GM23248 (cell line): ENCODE measurements around the gene TIMM44. TPM values are rescaled to one million over a fixed set of nuclear protein-coding genes. Genes with fewer than 3 reads are reported as not detected.

Experiments
- DNase-seq: peaks from one replicate; pipeline ENCODE4 v3.0.0-alpha.2; 2015
- H2AFZ ChIP-seq: fragments of 200-600 bp; sonication (generic); 2 replicates; pipeline ENCODE4 v1.6.1; 2016; ENCODE audit warnings: antibody characterized with exemption
- H3F3A ChIP-seq: fragments of 200-600 bp; sonication (generic); 2 replicates; pipeline ENCODE4 v1.6.1; 2016; ENCODE audit warnings: mild to moderate bottlenecking, antibody characterized with exemption, mixed run types; ENCODE audit not compliant: insufficient read depth
- H3K27ac ChIP-seq: fragments of 200-600 bp; sonication (generic); 2 replicates; pipeline ENCODE4 v1.5.1; 2016; ENCODE audit warnings: mild to moderate bottlenecking
- H3K27me3 ChIP-seq: fragments of 200-600 bp; sonication (generic); replicated peaks from 2 replicates; pipeline ENCODE4 v1.6.1; 2016; ENCODE audit warnings: mild to moderate bottlenecking; ENCODE audit not compliant: insufficient read depth
- H3K36me3 ChIP-seq: fragments of 200-600 bp; sonication (generic); 2 replicates; pipeline ENCODE4 v1.6.1; 2016; ENCODE audit warnings: low read depth, mild to moderate bottlenecking
- H3K4me1 ChIP-seq: fragments of 200-600 bp; sonication (generic); 2 replicates; pipeline ENCODE4 v1.6.1; 2016; ENCODE audit warnings: mild to moderate bottlenecking; ENCODE audit not compliant: insufficient read depth
- H3K4me2 ChIP-seq: fragments of 200-600 bp; sonication (generic); one replicate; pipeline ENCODE4 v1.6.1; 2016; ENCODE audit warnings: mild to moderate bottlenecking; ENCODE audit not compliant: unreplicated experiment
- H3K4me3 ChIP-seq: fragments of 200-600 bp; sonication (generic); 2 replicates; pipeline ENCODE4 v1.5.1; 2016; ENCODE audit warnings: mild to moderate bottlenecking
- H3K79me2 ChIP-seq: fragments of 200-600 bp; sonication (generic); 2 replicates; pipeline ENCODE4 v1.6.1; 2016; ENCODE audit warnings: mild to moderate bottlenecking; ENCODE audit not compliant: insufficient read depth
- H3K9ac ChIP-seq: fragments of 200-600 bp; sonication (generic); 2 replicates; pipeline ENCODE4 v1.6.1; 2016; ENCODE audit warnings: mild to moderate bottlenecking
- H3K9me2 ChIP-seq: fragments of 200-600 bp; sonication (generic); 2 replicates; pipeline ENCODE4 v1.6.1; 2016; ENCODE audit warnings: mixed run types, mild to moderate bottlenecking, moderate library complexity; ENCODE audit not compliant: insufficient read depth
- H3K9me3 ChIP-seq: fragments of 200-600 bp; sonication (generic); one replicate; pipeline ENCODE4 v1.6.1; 2017; ENCODE audit warnings: low read depth
- H4K20me1 ChIP-seq: fragments of 200-600 bp; sonication (generic); 2 replicates; pipeline ENCODE4 v1.6.0; 2016; ENCODE audit not compliant: insufficient read depth
- EZH2 ChIP-seq: fragments of 200-600 bp; sonication (generic); IDR thresholded peaks from 2 replicates; pipeline ENCODE4 v1.6.1; 2018; ENCODE audit warnings: antibody characterized with exemption, mild to moderate bottlenecking; ENCODE audit not compliant: insufficient read depth, poor library complexity, severe bottlenecking
- EZH2phosphoT487 ChIP-seq: fragments of 200-600 bp; sonication (generic); IDR thresholded peaks from 2 replicates; pipeline ENCODE4 v1.6.1; 2018; ENCODE audit warnings: antibody characterized with exemption, moderate library complexity, mild to moderate bottlenecking, low read depth; ENCODE audit not compliant: insufficient read depth
- WGBS, 2 experiments: methylation state at CpG; one replicate each; pipeline ENCODE4 v1.1.6; 2015 to 2017; ENCODE audit warnings: low lambda C conversion rate in 2 of 2, low coverage in 1 of 2; ENCODE audit errors: missing lambda C conversion rate in 2 of 2; 5-methylcytosine and 5-hydroxymethylcytosine counted together
- in situ Hi-C: fragments of 300-500 bp; cut with MboI; formaldehyde crosslinking; loops from 2 replicates; pipeline ENCODE4 v1.15.0; 2020
- polyA plus RNA-seq: library from polyadenylated mRNA; unstranded; fragments of >200 nt; fragmentation: Nextera tagmentation; extraction: Ambion mirVana; gene quantifications from 2 replicates; pipeline ENCODE4 v1.2.1, GENCODE V29; 2016
- total RNA-seq: library from RNA; depleted of rRNA; stranded (reverse); fragments of >200 nt; shearing (Covaris generic); gene quantifications from 2 replicates; pipeline ENCODE4 v1.2.3, GENCODE V29; 2014

Gene TIMM44
- total and polyA plus RNA-seq, 2 experiments from 2014 or later: 25.8 to 53.1 TPM

- Histone ChIP-seq H3K4me1 (peaks cover 5% of the 10 kb centered on the region; the same call in 1 of the 2 replicates), H4K20me1 (no peaks in the 10 kb centered on the region), H3K4me2 (peak overlapping the region; percentile 86), H3K9ac (peak overlapping the region; percentile 82), H3F3A (no peaks in the 10 kb centered on the region), H3K27me3 (no peaks in the 10 kb centered on the region), H3K79me2 (peaks cover 40% of the 10 kb centered on the region), H3K36me3 (no peaks in the 10 kb centered on the region), H3K9me3 (no peaks in the 10 kb centered on the region), H3K27ac (peak overlapping the region; percentile 79), H3K9me2 (no peaks in the 10 kb centered on the region), H2AFZ (peak overlapping the region; percentile 92), H3K4me3 (peak overlapping the region; percentile 76)
- WGBS, 2 experiments: 21 to 22% methylated on average over 18 of the region's 18 CpGs
- in situ Hi-C loops: no loop called here
- peak; percentile 97 for DNase-seq
- TF ChIP-seq EZH2phosphoT487: no peak
- no peak for TF ChIP-seq EZH2
These were observed 803 bp upstream of the TIMM44 start for GRCh38 chr19:7944177-7944761.

- Histone ChIP-seq H3K9me2 (no peaks in the 10 kb centered on the region), H3K9ac (peak overlapping the region; percentile 99), H3K36me3 (peaks cover 11% of the 10 kb centered on the region; the same call in 1 of the 2 replicates), H3K79me2 (peaks cover 53% of the 10 kb centered on the region), H3K4me1 (peaks cover 5% of the 10 kb centered on the region; the same call in 1 of the 2 replicates), H3K4me3 (peak overlapping the region; percentile 96), H2AFZ (peak overlapping the region; percentile 83), H3K9me3 (no peaks in the 10 kb centered on the region), H4K20me1 (no peaks in the 10 kb centered on the region), H3K27me3 (no peaks in the 10 kb centered on the region), H3K4me2 (peak overlapping the region; percentile 84), H3F3A (no peaks in the 10 kb centered on the region), H3K27ac (peak overlapping the region; percentile 87)
- TF ChIP-seq EZH2 (no peak), EZH2phosphoT487 (no peak)
- in situ Hi-C loops: no loop called here
- DNase-seq: peak; percentile 50
- 6 to 9% methylated on average over 25 to 33 of the region's 33 CpGs for WGBS, 2 experiments
These were observed 454 bp downstream of the TIMM44 start for GRCh38 chr19:7942981-7943443.

GRCh38 chr19:7941895-7942596 lies 1.4 kb downstream of the TIMM44 start:
- H3K9ac ChIP-seq: peak overlapping the region; percentile 99; the same call in 1 of the 2 replicates

DNA sequence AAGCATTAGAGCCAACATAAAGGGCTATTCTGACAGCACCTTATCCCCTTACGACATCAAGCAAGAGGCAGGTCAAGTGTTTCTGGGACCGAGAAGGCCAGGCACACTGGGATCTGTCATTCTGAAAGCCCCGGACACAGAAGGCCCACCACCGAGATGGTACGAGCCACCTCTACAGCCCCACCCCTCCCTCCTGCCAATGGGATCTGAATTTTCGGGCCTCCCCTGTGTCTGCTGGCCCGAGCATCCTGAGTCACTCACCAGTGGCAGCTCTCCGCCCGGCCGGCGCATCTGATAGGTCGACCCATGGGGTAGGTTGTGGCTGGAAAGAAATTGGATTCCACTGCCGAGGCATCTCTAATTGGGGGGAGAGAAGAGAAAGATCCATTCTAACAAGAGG lies 2.6 kb downstream of the TIMM44 start:
- TF ChIP-seq EZH2phosphoT487: no peak
- TF ChIP-seq EZH2: no peak

More at GRCh38 chr19:7941895-7942596, 1.4 kb downstream of the TIMM44 start:
- no peak overlapping the region for H2AFZ ChIP-seq
- H3K27me3 ChIP-seq: no peaks in the 10 kb centered on the region
- no peak overlapping the region for H3K27ac ChIP-seq
- no peak for TF ChIP-seq EZH2phosphoT487
- no peak for TF ChIP-seq EZH2
- peaks cover 5% of the 10 kb centered on the region; the same call in 1 of the 2 replicates for H3K4me1 ChIP-seq
- H3K9me3 ChIP-seq: no peaks in the 10 kb centered on the region
- H3F3A ChIP-seq: no peaks in the 10 kb centered on the region
- in situ Hi-C loops: no loop called here
- DNase-seq: no peak
- H3K9me2 ChIP-seq: no peaks in the 10 kb centered on the region
- peak overlapping the region; percentile 84 for H3K4me2 ChIP-seq
- peaks cover 15% of the 10 kb centered on the region; the same call in 1 of the 2 replicates for H3K36me3 ChIP-seq
- H4K20me1 ChIP-seq: no peaks in the 10 kb centered on the region
- peak overlapping the region; percentile 96 for H3K4me3 ChIP-seq
- peaks cover 59% of the 10 kb centered on the region for H3K79me2 ChIP-seq
- 89 to 92% methylated on average over 19 of the region's 19 CpGs for WGBS, 2 experiments

More for the DNA sequence above, 2.6 kb downstream of the TIMM44 start:
- no peaks in the 10 kb centered on the region for H4K20me1 ChIP-seq
- H3K27ac ChIP-seq: no peak overlapping the region
- H3K9ac ChIP-seq: no peak overlapping the region
- no peak overlapping the region for H2AFZ ChIP-seq
- H3K36me3 ChIP-seq: peaks cover 26% of the 10 kb centered on the region; the same call in 1 of the 2 replicates
- H3K79me2 ChIP-seq: peaks cover 69% of the 10 kb centered on the region
- in situ Hi-C loops: no loop called here
- H3K4me3 ChIP-seq: no peak overlapping the region
- no peaks in the 10 kb centered on the region for H3K9me3 ChIP-seq
- no peaks in the 10 kb centered on the region for H3K27me3 ChIP-seq
- peaks cover 5% of the 10 kb centered on the region; the same call in 1 of the 2 replicates for H3K4me1 ChIP-seq
- no peaks in the 10 kb centered on the region for H3K9me2 ChIP-seq
- 88 to 91% methylated on average over 13 of the region's 13 CpGs for WGBS, 2 experiments
- no peak for DNase-seq
- H3K4me2 ChIP-seq: no peak overlapping the region
- no peaks in the 10 kb centered on the region for H3F3A ChIP-seq
